Activated CD4-positive, CD25-positive, alpha-beta regulatory T cell treated with anti-CD3 and anti-CD28 coated beads, Interleukin-2, amount 50 U/mL, for 72 hours (primary cell): ENCODE data around the gene ZIC5.

ENCODE experiments used
- DNase-seq: peaks from one replicate; pipeline ENCODE4 v3.0.0; 2021

ZIC5 gene

DNA sequence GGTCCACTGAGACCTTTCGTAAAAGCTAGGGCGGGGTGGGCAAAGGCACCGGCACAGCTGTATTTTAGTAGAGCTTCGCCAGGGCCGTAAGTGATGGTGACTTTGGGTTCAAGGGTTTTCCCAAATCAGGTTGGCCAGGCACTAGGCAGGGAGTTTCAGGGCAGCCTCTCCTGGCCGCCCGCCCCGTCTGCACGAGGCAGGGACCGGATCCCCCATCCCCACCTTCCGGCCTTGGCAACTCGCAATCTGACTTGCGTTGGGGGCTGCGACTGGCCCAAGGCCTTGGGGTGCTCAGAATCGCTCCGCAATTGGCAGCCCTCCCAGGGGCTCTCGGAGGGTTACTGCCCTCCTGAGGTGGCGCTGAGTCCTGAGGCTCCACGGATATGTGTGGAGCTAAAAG lies 4.1 kb upstream of the ZIC5 start:
- no peak for DNase-seq

DNA sequence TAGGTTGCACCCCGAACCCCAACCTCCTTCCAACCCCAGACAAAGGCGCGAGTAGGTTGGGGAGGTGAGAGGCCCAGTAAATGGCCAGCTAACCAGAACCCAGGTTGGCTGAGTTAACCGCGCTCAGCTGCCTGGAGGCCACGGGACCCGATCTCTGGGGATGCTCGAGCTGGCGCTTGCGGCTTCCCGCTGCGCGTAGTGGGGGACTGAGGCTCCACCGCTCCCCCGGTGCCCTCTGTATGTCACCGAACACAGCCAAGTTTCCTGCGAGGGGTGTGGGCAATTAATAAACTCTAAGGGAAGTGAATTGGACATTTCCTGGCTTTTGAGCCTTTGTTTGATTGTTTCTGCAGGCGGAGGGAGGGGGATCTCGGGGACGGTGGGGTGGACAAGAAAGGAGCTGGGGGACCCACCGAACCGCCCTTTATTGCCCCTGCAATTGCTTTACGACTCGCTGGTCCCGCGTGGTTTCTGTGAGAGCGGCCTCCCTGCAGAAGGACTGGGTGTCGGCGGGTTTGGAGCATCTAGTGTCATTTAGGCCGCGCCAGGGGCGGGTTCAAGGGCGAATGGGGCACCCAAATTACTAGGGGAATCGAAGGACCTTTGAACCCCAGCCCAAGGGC lies 3.5 kb upstream of the ZIC5 start:
- DNase-seq: no peak

DNA sequence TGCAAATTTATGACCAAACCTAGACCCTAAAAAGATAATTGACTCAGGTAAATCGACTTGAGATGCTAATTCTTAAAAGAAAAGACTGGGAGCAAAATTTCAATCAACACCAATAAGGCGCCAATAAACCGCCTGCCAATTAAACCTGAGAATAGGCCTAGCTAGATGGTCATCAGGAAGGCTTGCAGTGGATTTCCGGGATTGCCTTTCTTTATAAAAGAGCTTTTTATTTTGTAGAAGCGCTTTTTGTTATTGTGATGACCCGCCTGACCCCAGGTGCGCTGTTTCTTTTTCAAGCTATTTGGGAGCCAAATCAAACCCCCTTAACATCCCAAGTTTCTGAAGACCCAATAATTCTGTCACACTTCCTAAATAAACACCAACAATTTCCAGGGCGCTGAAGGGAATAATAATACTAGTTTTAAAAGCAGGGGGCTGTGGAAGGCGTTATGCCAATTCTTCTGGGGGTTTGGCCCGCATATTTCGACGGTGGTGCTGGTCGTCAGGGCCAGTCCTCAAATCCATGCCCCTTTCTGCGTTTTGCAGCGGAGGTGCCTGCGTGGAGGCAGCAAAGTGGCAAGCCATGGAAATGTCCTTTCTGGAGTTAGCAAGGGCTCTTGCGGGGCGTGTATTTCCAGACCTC lies 2.9 kb upstream of the ZIC5 start:
- no peak for DNase-seq

DNA sequence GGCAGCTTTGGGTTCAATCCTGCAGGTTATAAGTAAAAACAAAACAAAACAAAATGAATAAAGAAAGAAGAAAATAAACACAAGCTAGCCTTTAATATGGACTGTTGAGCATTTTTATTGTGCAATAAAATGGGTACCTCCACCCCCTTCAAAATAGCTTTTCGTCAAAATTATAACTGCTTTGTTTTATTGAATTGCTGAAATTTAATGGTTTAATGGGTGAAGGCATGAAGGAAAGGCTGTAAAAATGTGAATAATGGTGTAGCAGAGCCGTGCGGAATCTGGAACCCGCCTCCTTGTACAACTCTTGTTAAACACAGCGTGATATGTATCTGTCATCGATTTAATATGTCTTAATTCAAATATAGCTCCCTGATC lies 2.2 kb upstream of the ZIC5 start:
- DNase-seq: no peak

DNA sequence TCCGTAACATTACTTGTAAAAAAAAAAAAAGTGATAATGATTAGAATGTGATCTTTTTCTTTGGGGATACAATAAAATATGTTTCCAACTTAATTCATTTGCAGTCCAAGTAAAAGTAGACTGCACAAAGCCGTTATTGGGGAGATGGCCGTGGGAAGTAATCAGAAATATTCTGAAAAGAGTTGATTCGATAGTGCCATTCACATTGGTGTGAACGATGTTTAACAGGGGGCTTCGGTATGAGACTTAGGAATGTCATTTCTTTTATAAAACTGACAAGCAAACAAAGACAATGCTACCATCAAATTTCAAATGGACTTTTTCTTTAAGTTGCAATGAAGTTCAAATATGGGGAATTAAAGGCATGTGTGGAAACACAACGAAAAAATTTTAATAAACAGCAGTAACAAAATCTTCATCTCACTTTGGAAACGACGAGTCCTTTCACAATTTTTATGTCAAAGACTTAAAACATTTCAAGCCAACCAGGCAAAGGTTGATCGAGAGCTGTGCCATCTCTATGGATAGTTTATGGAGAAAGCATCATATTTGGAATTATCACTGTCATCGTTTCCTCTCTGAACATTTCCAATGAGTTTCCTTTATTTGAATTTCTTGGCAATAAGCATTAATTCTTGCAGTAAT lies 1.7 kb upstream of the ZIC5 start:
- no peak for DNase-seq

DNA sequence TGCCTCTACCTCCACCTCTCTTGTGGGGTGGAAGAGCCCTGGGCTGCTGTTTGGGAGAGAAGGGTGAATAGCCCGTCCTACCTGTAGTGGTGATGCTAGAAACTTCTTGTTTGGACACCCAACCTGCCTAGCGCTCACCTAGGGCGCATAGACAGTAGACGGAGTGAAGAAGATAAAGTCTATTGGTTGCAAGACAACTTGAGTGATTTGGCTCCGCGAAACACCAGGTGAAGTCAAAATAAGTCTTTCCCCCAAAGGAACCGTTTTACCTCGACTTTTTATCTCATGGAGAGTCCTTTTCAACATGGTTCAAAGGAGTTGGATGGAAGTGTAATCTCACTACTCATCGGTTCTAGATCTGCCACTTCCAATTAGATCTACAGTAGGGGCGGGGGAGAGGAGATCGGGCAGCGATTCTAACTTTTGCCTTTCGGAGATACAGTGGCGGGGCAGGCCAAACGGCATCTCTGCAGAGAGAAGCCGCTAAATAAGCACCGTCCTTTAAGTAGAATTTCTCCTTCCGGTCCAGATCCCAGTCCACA lies 694 bp upstream of the ZIC5 start:
- DNase-seq: no peak

DNA sequence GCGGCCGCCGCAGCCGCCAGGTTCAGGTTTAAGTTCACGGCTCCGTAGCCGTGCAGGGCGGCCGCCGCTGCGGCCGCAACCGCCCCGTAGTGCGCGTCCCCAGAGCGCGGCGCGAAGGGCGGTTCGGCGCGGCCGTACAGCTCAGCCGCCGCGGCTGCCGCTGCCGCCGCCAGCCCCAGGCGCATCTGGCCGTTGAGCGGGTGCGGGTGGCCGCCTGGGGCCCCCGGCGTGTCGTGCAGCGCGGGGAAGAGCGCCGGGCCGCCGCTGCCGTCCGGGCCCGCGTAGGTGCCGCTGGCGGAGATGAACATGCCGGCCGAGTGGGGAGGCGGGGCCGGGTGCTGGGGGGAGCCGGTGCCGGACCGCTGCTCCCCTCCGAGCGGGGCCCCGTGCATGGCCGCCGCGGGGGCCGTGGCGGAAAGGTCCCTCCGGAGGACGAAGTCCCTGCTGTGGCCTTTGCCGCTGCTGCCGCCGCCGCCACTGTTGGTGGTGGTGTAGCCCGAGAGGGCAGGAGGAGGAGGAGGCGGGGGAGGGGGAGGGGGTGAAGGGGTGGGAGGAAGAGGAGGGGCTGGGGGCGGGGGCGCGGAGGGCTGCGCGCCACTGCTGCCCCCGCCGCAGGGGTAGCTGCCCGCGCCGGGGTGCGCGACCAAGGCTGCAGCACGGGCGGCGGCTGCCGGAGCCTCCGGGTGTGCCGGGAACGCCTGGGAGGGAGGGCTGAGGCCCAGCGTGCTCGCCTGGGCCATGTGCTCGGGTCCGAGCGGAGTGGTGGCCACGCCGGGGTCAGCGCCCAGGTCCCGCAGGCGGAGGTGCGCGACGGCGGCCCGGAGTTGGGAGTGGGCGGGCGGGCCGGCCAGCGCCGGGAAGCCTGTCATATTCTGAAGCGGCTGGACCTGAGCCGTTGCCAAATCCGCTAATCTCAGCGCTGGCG lies 654 bp downstream of the ZIC5 start:
- no peak for DNase-seq

DNA sequence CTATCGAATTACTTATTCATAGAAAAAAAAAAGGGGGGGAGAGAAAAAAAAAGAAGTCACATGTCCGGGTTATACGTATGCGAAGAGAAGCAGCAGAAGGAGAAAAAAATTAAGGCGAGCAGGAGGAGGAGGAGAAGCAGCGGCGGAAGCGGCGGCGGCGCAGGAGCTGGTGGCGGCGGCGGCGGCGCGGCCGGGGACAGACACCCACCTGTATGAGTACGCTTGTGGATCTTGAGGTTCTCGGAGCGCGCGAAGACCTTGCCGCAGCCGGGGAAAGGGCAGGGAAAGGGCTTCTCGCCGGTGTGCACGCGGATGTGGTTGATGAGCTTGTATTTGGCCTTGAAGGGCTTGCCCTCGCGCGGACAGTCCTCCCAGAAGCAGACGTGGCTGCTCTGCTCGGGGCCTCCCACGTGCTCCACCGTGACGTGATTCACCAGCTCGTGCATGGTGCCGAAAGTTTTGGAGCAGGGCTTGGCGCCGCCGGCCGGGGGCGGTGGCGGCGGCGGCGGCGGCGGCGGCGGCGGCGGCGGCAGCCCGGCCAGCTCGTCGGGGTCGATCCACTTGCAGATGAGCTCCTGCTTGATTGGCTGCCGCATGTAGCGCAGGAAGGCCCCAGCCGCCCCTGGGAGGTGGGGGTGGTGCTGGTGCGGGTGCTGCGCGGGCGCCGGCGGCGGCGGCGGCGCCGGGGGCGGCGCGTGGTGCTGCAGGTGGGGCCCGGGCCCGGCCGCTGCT lies 1.5 kb downstream of the ZIC5 start:
- DNase-seq: no peak

DNA sequence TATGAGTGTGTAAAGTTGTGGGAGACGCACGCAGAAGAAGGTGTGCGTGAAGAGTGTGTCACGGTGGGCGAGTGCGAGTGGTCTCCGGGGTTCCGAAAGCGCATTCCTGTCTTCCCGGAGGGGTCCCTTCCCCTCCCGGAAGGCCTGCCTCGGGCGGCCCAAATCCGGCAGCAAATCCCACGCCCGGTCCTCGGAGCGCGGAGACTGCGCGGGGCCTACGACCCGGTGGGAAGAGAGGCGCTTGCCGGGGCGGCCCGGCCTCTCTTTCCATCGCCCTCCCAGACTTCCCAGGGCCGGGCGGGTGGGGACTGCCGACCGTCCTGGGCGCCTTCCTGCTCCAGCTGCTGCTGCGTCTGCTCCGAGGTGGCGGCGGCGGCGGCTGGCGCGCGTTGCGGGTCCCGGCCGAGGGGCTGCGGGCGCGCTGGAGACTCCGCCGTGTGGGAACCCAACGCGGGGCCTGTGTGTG lies 2.1 kb downstream of the ZIC5 start:
- no peak for DNase-seq

DNA sequence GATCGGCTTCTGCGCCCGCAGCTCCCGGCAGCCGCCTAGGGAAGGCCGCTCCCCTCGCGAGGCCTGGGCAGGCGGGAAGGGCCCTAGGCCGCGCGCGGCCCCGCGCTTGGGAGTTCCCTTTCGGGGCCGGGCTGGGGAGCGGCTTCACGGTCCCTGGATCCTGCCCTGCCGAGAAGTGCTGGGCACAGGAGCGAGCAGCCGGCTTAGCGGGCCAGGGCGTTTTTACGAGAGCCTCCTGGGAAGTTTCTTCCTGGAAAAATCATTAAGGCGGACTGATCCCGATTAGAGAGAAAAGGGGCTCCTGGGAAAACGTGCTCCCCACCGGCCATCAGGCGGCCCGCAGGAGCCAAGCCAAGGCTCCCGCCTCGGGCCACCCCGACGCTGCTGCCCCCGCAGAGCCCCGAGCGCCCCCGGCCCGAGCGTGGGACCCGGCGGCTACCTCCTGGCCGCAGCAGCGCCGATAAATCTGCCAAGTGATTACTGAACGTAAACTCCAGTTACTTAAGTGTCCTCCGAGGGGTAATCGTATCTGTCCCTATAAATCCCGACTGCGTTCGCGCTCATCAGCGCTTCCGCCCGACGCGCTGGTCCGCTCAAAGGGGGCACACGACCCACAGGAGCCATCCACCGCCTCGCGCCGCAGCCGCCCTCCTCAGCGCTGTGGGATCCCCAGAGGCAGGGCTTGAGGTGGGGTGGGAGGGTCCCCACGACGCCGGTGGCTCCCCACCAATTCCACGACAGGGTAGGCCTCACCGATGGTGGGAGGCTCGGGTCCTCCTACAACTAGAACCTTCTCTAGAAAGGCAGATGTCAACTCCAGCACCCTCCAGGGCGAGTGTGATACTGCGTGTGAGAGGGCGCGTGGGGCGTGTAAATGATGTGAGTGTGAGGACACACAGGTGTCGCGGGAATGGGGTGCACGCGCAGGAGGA lies 2.8 kb downstream of the ZIC5 start:
- DNase-seq: no peak

DNA sequence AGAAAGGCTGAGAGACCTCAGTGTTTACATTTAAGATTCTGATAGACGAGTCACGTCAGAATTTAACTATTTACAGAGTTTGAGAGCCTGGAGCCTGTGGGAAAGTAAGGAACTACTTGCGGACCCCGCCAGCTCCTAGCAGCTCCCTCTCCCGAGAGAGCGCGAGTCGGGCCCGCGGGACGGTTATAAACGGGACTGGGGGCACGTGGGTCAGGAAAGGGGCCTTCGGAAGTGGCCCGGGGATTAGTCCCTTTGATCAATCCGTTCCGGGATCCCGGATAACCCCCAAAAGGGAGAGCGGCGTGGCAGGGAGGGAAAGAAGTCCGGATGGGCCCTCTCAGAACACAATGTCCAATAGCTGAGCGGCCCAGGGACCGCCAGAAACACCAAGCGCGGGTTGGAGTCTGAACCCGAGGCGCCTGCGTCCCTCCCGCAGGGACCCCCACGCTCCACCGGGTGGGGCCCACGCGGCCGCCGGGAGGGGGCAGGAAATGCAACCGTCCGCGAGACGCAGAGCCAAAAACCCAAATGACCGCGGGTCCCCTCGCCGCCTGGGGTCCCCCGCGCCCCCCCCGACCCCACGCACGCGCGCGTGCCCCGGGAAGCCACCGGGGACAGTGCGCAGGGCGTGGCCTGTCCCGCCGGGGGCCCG lies 3.6 kb downstream of the ZIC5 start:
- no peak for DNase-seq

DNA sequence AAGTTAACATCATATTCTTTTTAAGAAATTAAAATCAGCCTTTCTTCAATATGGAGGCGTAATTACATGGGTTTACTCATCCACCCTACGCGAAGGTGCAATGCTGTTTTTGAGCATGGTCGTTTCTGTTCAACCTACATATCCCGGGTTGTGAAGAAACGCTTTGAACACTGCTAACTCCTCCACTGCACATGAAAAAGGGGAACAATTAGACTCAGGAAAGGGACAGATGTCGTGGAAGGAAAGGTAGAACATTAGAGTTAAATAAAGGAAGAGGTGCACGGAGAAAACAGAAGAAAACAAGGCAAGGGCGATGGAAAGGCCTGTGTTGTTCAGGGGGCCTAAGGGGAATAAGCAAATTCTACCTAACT lies 4.1 kb downstream of the ZIC5 start:
- DNase-seq: no peak

DNA sequence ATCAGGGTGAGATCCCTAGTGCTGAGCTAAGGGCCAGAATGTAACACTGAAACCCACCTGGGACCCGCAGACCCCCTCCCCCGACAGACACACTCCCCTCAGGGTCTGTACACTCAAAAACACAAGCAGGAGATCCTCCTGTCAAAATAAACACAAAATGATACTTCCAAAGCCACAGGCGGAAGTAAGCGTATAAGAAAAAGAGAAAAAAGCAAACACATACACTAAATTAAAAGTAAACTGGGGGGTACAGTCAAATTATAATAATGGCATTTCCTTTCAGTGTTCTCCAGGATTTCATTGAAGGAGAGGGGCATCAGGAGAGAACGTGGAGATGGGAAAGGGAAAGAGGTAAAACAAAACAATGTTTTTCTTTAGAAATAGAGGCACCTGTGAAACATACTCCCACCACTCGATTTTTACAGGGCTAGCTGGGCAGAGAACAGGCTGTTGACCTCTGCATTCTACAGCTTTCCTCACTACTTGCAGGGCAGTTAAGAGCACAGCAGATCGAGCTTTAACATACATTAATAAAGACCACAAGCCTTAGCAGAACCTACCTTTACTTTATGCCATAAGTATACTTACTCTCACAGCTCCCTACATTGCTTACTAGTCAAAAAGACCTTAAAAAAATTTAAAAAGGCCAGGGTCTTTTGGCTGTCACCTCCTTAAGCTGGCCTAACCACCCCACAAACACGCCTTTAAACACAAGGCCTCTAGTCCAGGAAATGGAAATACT lies 5.3 kb downstream of the ZIC5 start:
- no peak for DNase-seq

DNA sequence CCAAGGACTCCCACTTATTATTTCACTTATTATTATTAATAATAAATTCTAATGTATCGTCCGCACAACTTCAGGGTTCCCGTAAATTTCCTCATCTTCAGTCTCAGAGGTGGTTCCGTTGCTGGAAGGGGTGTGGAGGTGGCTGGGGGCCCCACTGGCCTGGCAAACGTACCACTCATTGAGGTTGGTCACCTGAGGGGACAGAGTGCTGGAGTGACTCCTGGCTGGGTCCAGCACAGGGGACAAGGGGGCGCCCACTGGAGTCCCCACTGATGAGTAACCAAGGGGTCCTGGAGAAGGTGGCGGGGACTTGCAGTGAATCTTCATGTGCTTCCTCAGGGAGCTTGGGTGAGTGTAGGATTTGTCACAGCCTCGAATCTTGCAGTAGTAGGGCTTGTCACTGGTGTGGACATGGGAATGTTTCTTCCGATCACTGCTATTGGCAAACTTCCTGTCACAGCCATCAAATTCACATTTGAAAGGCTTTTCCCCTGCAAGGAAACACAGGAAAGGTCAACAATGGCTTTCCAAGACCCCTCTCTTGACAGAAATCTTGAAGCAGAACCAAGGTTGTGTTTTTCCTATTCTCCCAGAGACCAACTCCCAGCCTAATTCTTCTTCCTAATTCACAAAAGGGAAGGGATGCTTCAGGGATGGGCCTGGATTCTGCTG lies 6.1 kb downstream of the ZIC5 start:
- DNase-seq: no peak

DNA sequence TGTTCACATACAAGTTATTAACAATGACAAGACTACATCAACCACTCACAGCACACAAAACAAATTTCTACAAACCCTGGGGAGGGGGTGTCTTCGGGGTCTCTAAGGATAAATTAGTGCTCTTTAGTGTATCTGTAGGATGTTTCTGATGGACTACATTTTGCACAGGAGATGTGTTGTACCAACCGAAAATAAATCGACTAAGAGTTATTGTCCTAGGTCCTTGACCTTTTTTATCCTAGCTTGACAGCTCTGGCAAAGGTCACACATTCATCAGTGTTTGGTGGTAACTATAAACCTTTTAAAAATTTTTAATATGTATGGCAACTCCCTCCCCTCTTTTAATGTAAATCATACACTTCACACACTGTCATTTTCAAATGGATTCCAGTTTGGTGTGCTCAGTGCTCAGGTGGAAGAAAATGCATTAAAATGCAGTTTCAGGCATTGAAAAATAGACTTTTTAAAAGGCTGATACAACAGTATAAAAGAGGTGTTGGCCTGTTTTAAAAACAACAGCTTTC lies 7.7 kb downstream of the ZIC5 start:
- no peak for DNase-seq

DNA sequence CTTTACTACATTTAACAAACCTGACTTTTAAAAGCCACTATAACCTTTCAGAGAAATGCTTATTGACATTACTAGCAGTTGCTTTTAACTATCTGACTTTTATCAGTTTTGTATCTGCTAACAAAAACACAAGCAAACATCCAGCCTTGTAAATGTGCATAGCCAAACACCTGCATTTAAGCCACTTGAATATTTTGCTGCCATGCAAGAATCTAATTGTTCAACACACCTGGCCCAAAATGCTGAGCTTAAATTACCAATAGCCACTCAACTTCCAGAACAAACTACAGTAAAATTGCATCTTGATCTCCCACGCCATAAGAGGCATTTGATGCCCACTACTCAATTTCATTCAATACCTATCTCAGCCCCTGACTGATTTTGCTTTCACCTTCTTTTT lies 9.3 kb downstream of the ZIC5 start:
- no peak for DNase-seq

DNA sequence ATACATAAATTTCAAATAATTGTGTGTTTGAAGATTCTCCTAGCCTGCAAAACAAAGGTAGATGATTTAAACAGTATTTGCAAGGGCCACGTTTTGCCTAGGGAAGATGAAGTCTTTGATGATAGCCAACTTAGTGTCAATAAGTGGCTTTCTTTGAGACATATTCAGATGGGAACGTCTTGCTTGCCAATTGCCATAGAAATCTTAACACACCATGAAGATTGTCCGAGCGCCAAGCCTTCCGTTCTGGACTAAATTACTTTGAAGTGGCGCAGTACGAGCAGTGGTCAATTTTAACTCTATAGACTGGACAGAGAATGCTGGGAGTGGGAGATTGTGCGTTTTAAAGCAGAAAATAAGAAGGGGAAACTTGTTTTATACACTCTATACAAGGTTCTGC lies 9.9 kb downstream of the ZIC5 start:
- DNase-seq: no peak

DNA sequence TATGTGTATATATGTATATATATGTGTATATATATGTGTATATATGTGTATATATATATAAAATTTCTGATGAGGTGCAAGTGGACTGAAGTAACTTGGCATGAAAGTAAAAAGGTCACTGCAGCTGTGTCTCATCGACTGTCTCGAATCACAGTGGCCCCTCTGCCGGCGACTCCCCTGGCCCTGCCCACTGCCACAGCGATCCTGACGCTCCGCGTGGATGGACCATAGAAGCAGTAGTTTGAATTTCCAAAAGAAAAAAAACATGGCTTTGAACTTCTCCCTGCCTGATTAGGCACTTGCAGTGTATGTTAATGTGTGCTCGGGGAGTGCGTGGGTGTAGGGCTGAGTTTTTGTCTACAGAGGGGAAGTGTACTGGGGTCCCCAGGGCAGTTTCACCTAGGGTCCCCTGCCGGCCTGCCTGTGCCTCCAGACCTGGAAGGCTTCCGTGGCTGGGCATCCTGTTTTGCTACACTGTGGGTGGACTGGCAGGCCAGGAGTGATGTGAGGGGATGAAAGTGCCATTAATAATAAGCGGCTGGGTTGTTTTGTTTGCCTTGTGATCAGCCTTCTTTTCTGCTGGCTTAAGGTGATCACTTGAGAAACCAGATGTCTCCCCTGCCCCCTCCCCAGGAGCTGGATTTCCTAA lies 10.8 kb downstream of the ZIC5 start:
- DNase-seq: no peak
